ENCODE data around the gene CASP7.

- TF ChIP-seq CTCF (IDR thresholded peaks at IDR 0.05) (no peak), POLR2A (IDR thresholded peaks at IDR 0.05) (no peak)
Observed at GRCh38 chr10:113651021-113651420, 28.7 kb upstream of the CASP7 start.

Measured in Peyer's patch (tissue), 4 donors.